Measurements from ENCODE around the gene IGSF11. TPM values are rescaled to one million over a fixed set of nuclear protein-coding genes. Genes with fewer than 3 reads are reported as not detected.
"Not testable (repeated sequence)": the region's sequence is repeated elsewhere in the genome, so short reads cannot be mapped to it uniquely, and the experiment has no call there.

IGSF11 gene
- total and polyA plus RNA-seq, 10 donors, result 0.05 to 1.1 (median 0.31) TPM; not detected in 4

- no peak overlapping the region for H3K4me3 ChIP-seq
- no peak for DNase-seq
- TF ChIP-seq POLR2A (IDR thresholded peaks at IDR 0.05), result no peak
- TF ChIP-seq CTCF (IDR thresholded peaks at IDR 0.05 in 8 of 11, conservative IDR thresholded peaks at IDR 0.05 in 3 of 11), result no peak
- no peak for TF ChIP-seq POLR2AphosphoS5 (IDR thresholded peaks at IDR 0.05)
- H3K9me3 ChIP-seq, result no peaks in the 10 kb centered on the region
- no peaks in the 10 kb centered on the region for H3K36me3 ChIP-seq
- intact Hi-C loops (cut with DNase I; ENCODE audit: low total_unique reads), result no loop called here
- H3K4me1 ChIP-seq, result no peaks in the 10 kb centered on the region
- H3K27ac ChIP-seq, result no peak overlapping the region
- no peaks in the 10 kb centered on the region for H3K27me3 ChIP-seq (replicated peaks in 1 of 7)
These were observed 57.5 kb downstream of the IGSF11 start for GRCh38 chr3:118977118-118977517.

- H3K4me3 ChIP-seq; H3K27me3 ChIP-seq (replicated peaks in 1 of 7); DNase-seq; H3K27ac ChIP-seq; H3K4me1 ChIP-seq; intact Hi-C loops (cut with DNase I; ENCODE audit: low total_unique reads); H3K9me3 ChIP-seq; H3K36me3 ChIP-seq: not testable (repeated sequence)
- WGBS, 5 donors, result 66 to 83% (median 76%) methylated on average over 1 of the region's 1 CpG
These were observed 59.2 kb downstream of the IGSF11 start for GRCh38 chr3:118975476-118975875.

- Histone ChIP-seq H3K27me3 (replicated peaks in 1 of 7) (peaks cover 0 to 4% (median 0%) of the 10 kb centered on the region in 7 donors), H3K4me1 (no peaks in the 10 kb centered on the region), H3K4me3 (no peak overlapping the region), H3K9me3 (no peaks in the 10 kb centered on the region), H3K36me3 (no peaks in the 10 kb centered on the region), H3K27ac (no peak overlapping the region)
- TF ChIP-seq CTCF (IDR thresholded peaks at IDR 0.05 in 8 of 11, conservative IDR thresholded peaks at IDR 0.05 in 3 of 11) (no peak), POLR2A (IDR thresholded peaks at IDR 0.05) (no peak), POLR2AphosphoS5 (IDR thresholded peaks at IDR 0.05) (no peak)
- no peak for DNase-seq
- WGBS, 5 donors, result 85 to 95% (median 92%) methylated on average over 6 of the region's 6 CpGs
- intact Hi-C loops (cut with DNase I; ENCODE audit: low total_unique reads), result no loop called here
These were observed 60.1 kb downstream of the IGSF11 start for GRCh38 chr3:118974356-118975097.

- intact Hi-C loops (cut with DNase I; ENCODE audit: low total_unique reads), result no loop called here
- no peaks in the 10 kb centered on the region for H3K9me3 ChIP-seq
- 79 to 85% (median 82%) methylated on average over 3 of the region's 3 CpGs for WGBS, 5 donors
- H3K4me1 ChIP-seq, result no peaks in the 10 kb centered on the region
- H3K4me3 ChIP-seq, result no peak overlapping the region
- H3K27ac ChIP-seq, result no peak overlapping the region
- H3K36me3 ChIP-seq, result no peaks in the 10 kb centered on the region
- no peak for DNase-seq
- no peak for TF ChIP-seq CTCF (IDR thresholded peaks at IDR 0.05 in 8 of 11, conservative IDR thresholded peaks at IDR 0.05 in 3 of 11)
- no peak for TF ChIP-seq POLR2A (IDR thresholded peaks at IDR 0.05)
- TF ChIP-seq POLR2AphosphoS5 (IDR thresholded peaks at IDR 0.05), result no peak
- peaks cover 0 to 7% (median 0%) of the 10 kb centered on the region in 7 donors for H3K27me3 ChIP-seq (replicated peaks in 1 of 7)
These were observed 61.6 kb downstream of the IGSF11 start for GRCh38 chr3:118973050-118973449.
